Left ventricle myocardium superior (tissue), 1 donor: ENCODE measurements around the gene NFIX. TPM values are rescaled to one million over a fixed set of nuclear protein-coding genes. Genes with fewer than 3 reads are reported as not detected.

ENCODE experiments used
- ATAC-seq: fragments of 200-7000 bp; cut with Tn5 transposase; one replicate; pipeline ENCODE4 v1.9.1; 2020; ENCODE audit warnings: mild to moderate bottlenecking, moderate library complexity
- DNase-seq: peaks from one replicate; pipeline ENCODE4 v3.0.0-alpha.2; 2020
- intact Hi-C: fragments of 100-400 bp; cut with micrococcal nuclease; formaldehyde crosslinking; loops from one replicate; pipeline ENCODE4 v1.11.0; 2022
- total RNA-seq: library from RNA; stranded (reverse); fragmentation: NEBNext Ultra II Directional; extraction: Animal tissue kit (Norgen Biotek cat#: 25700); gene quantifications from one replicate; pipeline ENCODE4 v1.2.1, GENCODE V29; 2021
- donor health status: DM: no; HTN: yes; CAD: no; lungs with severe emphysema.

The NFIX gene
- total RNA-seq, 1 donor from 2014 or later, result 171 TPM

DNA sequence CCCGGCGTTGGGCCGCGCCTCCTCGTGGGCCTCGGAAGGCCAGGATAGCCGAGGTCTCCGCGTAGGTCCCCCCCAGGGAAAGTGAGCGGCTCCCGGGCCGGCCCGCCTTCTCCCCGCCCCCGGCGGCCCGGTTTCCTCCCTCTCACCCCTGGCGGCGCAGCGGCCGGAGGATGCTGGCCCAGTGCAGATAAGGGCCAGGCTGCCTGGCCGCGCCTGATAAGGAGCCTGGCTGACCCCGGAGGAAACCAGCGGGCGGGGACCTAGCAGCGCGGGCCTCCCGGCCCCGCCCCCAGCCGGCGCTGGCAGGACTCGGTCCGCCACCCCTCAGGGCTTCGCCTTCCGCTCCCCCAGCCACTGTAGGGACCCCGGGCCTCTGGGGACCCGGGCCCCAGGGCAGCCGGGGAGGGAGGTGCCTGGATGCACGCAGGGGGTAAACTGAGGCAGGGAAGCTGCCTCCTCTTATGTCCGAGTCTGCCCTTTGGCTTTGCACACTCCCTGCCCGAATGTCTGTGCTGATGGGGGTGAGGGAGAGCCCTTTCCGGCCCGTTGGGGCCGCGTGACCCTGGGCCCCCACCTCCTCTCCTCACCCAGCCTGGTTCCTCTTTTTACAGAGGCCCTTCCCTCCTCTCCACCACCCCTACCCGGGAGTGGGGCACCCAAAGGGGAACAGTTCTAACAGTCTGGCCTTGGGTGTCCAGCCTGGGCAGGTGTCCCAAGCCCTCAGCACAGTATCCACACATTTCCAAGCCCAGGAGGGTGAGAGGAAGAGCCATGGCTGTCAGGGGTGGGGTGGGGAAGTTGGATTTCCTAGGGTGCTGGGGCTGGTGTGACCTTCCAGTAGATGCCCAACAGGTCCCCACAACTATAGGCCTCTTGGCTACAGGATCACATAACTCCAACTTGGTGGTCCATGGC lies 107.6 kb downstream of the NFIX start, which contains the start of gene LYL1:
Gene LYL1 (minus strand): TSS at position 193 of the 915 bp plus-strand sequence. CDS start 1,687 bp downstream, outside the sequence.
- DNase-seq (peak; percentile 93), ATAC-seq (peak; percentile 79)
- intact Hi-C loops, result no loop called here

DNA sequence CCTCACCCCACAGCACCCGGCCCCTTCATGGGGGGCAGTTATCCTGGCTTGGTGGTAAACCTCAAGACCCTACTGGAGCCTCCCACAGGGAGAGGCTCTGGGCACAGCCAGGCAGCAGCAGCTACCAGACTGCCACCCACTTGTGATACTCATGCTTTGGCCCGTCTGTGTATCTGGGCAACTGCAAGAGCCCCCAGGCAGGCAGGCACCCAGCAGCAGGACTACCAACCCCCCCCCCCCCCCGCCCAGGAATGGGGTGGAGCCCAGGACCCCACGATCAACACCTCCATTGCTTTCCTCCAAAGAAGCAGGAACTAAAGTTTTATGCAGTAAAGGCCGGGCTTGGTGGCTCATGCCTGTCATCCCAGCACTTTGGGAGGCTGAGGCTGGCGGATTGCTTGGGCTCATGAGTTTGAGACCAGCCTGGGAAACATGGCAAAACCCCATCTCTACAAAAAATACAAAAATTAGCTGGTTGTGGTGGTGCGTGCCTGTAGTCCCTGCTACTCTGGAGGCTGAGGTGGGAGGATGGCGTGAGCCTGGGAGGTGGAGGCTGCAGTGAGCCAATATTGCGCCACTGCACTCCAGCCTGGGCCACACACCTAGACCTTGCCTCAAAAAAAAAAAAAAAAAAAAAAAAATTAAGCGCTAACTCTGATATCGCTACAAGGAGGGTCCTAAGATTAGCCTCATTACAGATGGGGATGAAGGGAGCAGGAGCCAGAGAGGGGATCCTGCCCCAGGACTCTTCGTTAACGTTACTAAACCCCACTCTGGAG lies 108.5 kb downstream of the NFIX start:
- ATAC-seq (no peak), DNase-seq (no peak)
- intact Hi-C loops, result no loop called here

DNA sequence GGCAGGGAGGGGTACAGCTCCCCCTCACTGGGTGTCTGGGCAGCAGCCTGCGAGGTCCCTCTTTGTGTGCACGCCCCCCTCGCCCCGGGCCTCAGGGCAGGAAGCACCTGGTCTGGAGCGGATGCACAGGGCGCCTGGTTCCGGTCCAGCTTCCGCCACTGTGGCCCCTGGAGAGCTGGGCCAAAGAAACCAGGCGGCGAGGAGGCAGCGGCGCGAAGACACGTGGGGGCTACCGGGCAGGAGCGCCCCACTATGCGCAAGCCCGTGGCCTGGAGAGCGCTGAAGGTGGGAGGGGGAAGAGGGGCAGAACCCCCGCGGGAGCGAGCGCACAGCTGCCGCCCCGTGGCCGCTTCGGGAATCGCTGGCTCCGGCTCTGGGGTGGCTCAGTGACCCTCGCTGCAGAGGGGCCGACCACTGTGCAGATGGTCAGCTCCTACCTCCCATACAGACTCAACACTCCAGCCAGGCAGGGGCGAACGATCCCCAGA lies 109.1 kb downstream of the NFIX start:
- peak; percentile 83 for DNase-seq
- intact Hi-C loops, result no loop called here
- ATAC-seq, result peak; percentile 19

DNA sequence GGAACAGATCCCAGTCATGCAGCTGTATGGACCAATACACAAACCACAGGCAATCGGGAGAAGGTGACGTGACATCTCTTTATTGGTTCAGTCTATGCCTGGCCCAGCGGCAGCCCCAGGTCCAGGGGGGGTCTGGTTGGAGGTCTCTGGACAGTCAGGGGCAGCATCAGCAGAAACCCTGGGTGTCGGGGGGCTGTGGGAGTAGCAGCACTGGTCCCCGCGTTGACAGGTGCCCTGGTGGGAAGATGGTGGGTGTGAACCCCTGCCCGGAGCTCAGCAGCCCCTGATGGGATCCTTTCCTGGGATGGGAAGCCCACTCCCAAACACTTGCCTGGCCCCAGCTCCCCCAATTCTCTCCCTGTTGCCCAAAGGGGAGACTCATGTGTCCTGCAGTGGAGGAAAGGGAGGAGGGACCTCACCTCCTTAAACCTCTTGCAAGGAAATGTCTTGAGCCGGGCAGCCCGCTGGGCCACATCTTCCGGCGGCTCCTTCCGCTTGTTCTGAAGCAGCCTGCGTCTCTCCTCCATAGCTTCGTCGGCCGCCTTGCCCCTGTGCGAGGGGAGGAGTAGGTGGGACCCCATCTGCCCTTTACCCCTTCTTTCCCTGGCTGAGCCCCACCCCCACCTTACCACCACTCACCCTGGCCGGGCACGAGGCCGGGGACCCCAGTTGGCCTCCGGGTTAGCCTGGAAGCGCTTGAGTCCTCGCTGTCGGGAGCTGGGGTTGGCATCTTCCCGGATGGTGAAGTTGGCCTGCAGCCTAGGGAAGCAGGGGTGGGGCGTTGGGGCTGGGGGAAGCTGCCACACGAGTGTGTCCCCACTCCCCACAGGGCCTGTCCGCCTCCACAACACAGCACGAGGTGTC lies 109.8 kb downstream of the NFIX start:
- DNase-seq (no peak), ATAC-seq (peak; percentile 0)
- intact Hi-C loops, result no loop called here

DNA sequence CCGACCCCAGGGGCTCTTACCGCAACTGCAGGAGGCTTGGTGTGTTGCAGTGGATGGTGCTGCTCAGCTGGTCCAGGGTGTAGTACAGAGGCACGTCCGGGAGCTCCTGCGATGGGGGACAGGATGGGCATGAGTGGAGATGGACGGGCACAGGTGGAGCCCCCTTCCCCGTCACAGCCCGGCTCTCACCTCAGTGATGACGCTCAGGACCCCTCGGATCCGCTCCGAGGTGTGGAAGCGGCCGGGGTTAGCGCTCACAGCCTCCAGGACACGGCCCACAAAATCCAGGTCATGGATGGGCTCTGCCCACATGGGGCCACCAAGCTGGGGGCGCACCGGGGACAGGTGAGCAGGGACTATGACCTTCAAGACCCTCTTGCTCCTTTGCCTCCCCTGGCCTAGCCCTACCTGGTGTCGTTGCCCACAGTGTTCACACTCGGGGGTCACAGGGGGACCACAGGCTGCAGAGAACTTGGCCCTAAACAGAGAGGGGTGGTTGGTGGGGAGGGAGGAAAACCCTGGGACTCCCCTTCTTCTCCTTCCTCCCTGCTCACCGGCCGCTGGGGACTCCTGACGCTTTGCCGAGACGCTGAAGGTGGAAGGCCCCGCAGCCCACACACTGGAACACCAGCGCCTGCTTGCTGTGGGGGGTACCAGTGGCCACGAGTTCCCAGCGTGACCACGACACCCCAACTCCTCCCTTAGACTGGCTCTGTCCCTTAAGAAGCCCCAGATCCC lies 114.3 kb downstream of the NFIX start:
- intact Hi-C loops, result no loop called here
- ATAC-seq, result no peak
- DNase-seq, result no peak

DNA sequence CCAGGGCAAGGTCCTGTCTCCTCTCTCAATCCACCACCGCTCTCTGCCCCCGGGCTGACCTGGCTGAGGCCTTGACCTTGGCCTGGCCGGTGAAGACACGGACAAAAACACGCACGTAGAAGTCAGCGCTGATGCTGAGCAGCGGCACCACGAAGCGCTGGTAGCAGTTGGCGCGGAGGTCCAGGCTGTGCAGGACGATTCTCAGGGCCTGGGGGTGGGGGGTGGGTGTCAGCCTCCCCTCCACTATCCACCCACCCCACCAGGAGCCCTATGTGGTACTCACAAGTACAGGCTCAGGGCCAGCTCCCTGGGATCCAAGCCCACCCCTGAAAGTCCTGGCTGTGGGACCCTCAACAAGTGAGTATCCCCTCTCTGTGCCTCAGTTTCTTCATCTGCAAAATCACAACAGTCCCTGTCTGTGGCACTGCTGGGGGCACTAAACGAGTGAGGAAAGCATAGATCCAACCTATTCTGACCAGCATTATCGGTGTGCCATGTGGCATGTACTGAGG lies 114.9 kb downstream of the NFIX start:
- ATAC-seq (no peak), DNase-seq (no peak)
- intact Hi-C loops, result no loop called here

DNA sequence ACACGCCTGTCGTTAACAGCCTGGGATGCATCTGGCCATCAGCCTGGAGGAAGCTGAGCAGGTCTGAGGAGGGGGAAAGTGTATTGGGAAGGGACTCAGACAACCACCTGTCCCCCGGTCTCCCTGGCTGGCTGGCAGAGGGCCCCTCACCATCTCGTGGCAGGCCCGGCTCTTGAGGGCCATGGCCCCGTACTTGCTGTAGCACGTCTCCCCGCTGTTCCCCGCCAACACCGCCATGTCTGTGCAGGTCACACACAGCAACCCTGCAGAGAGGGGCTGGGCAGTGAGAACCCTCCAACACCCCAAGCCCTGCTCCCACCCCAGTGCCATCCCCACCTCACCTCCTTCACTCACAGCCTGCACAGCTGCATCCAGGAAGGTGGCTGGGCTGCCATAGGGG lies 117.3 kb downstream of the NFIX start:
- intact Hi-C loops, result no loop called here
- no peak for ATAC-seq
- no peak for DNase-seq

DNA sequence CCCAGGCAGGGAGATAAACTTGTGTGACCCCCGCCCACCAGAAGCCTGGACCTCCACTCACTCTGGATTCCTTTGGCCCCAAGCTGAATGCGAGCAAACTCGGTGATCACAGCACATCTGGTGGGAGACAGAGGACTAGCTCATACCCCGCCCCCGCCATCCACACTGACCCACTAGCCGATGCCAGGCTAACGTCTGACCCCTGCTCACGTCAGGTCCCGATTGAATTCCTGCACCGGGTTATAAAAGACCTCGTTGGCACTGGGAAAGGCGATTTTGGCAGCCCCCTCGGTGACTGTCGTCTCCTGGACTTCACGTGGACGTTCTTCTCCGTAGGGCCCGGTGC lies 120.6 kb downstream of the NFIX start:
- ATAC-seq (no peak), DNase-seq (no peak)
- intact Hi-C loops, result no loop called here

DNA sequence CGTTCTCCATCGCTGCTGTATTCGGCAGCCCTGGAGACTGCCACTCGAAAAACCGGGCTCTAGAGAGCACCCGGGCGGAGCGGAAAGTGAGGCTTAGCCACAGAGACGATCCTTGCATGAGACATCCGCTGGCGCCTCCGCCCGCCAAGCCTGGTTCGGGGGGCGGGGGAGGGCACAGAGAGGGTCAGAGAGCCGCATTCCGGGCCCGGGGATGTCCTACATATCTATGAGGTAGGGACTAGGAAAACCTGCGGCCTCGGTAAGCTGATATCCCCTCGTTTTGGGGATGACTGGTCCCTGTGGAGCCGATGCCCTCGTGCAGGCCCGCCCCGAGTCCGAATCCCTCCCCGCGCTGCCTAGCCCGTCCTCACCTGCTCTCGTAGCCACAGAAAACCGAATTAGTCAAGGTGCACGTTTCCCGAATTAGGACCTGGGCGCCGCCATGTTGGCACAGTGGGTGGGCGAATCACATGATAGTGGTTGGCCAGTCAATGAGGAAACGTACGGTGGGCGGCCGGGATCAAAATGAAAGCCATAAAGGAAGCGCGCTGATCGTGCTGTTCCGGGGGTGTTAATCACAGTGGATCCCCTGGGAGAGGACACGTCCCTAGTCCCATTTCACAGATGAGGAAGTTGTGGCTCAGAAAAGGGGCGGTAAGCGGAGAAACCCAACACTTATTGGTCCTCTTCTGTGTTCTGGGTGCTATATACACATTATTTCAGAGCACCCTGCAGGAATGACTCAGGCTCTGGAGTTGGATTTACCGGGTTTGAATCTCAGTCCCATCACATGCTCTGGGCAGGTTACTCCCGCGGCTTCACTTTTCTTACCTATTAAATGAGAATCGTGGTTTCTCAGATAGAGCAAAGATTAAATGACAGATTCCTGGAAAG lies 121.3 kb downstream of the NFIX start, which contains the start of gene TRMT1:
Gene TRMT1 (minus strand): TSS at position 459 of the 894 bp plus-strand sequence. CDS start 341 bp downstream, at position 118.
- ATAC-seq (peak; percentile 84), DNase-seq (peak; percentile 93)
- intact Hi-C loops, result no loop called here

DNA sequence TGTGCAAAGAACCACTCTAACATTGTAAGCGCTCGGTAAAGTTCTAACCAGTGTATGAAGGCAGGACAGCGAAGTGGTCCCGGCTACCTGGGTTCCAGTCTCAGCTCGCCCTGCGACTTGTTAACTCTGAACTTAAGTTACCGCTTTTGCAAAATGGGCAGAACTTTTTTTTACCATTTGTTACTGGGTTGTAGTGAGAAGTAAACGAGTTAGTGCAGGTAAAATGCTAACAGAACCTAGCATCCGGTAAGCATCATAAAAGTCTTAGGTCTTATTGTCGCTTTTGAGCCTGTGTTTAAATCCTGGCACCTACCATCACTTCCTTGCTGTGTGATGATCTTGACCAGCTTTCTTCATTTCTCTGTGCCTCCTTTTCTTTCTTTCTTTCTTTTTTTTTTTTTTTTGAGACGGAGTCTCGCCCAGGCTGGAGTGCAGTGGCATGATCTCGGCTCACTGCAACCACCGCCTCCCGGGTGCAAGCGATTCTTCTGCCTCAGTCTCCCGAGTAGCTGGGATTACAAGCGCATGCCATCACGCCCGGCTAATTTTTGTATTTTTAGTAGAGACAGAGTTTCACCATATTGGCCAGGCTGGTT lies 122.0 kb downstream of the NFIX start:
- intact Hi-C loops, result no loop called here
- DNase-seq (no peak), ATAC-seq (peak; percentile 11)

DNA sequence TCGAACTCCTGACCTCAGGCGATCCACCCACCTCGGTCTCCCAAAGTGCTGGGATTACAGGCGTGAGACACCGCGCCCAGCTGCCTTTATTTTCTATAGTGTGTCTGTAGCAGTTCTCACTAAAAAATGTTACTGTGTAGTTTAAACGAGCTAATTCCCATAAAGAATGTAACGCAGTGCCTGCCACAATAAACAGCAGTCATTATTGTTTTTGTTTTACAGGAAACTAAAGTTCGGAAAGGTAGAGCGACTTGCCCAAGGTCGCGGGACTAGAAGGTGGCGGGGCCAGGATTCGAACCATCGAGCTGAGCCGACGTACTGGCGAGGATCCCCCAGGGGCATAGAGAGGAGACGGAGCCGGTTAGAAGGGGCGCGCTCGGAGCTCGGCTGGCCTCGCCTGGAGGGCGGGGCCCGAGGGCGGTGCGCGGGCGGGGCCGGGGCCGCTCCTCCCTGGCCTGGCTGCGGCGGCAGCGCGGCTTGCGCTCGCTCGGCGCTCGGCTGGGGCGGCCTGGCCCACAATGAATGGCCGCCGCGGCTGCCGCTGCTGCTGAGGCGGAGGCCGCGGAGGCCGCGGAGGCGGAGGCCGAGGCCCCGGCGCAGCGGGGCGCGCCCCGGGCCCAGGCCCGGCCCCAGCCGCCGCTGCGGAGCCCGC lies 122.6 kb downstream of the NFIX start, which contains the start of gene NACC1:
Gene NACC1 (plus strand): TSS at position 493 of the 652 bp plus-strand sequence. CDS start 16,944 bp downstream, outside the sequence.
- DNase-seq (peak; percentile 95), ATAC-seq (peak; percentile 95)
- intact Hi-C loops, result no loop called here

DNA sequence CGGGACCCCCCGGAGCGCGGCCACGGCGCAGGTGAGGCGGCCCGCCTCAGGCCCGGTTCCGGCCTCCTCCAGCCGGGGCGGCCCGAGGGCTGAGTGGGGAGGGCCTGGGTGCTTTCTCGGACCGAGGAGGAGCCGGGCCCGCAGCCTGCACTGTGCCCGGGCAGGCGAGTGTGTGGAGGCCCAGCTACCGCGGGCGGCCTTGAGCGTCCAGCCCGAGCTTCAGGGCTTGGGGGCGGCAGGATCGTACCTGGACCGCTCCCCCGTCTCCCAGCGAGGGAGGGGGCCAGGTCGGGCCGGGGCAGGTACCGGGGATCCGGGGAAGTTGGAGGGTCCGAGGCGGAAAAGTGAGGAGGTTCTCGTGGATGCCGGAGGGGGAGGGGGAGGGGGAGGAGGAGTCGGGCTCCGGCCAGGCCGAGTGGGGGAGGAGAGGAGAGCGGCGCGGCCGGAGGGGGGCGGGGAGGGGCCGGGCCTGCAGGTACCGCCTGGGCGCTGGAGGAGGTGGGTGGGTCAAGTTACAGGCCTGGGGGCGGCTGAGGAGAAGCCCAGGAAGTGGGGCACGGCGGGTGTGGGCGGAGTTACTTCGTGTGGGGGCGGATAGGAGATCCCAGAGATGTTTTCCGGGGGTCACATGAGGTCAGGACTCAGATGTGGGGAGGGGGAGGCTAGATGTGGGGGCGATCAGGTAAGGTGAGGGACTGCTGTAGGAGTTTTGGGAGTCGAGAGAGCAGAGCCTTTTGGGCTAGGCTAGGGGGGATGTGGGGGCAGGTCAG lies 123.3 kb downstream of the NFIX start:
- ATAC-seq (no peak), DNase-seq (peak; percentile 64)
- intact Hi-C loops, result no loop called here

DNA sequence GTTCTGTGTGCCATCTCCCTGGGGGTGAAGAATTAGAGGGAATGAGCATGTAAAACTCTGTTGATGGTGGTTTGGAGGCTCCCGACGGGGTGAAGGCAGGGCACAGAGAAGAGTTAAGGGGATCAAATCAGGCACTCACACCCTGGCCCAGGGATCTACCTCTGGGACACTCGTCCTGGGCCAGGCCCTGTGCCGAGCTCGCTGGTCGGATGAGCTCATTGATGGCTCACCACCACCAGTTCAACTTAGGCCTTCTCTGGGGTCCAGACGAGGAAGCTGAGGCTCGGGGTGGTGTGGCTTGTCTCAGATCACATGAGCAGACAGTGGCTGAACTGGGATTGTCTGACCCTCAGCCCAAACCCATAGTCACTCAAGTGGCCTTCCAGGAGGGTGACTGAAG lies 124.4 kb downstream of the NFIX start:
- ATAC-seq (no peak), DNase-seq (no peak)
- intact Hi-C loops, result no loop called here

DNA sequence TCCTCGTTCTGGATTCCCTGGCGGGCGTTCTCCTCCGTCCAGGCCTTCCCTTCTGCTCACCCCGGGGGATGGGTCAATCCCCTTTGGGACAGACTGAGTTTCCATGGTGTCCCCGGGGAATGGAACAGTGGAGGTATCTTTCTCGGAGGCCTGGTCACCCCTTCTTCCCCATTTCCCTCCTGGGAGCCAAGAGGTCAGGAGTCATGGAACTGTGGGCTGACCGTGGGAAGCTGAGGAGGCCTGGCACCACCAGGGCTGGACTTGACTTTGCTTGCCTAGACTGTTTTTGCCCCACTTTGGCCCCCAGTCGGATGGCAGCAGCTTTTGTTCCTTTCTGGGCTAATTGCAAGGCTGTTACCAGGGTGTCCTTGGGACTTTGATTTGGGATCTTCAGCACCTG lies 124.8 kb downstream of the NFIX start:
- no peak for ATAC-seq
- intact Hi-C loops, result no loop called here
- DNase-seq, result no peak

DNA sequence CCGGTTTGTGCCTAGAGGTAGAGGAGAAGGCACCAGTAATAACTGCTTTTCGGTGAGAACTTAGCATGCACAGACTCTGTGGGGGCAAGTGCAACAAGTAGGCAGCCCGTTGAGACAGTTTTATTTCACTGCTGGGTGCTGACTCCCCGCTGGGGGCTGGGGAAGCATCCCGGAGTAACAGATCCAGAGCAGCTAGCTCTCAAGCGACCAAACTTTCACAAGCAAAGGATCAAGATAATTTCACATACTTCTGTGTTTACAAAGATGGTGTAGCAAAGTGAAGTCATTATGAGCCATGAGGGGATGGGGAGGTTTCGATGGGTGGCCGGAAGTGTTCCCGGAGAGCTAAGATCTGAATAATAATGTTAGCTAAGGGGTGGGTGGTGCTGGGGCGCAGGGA lies 125.5 kb downstream of the NFIX start:
- intact Hi-C loops, result no loop called here
- ATAC-seq, result no peak

More for the DNA sequence above, 125.5 kb downstream of the NFIX start:
- DNase-seq, result no peak
